Activated CD4-positive, CD25-positive, alpha-beta regulatory T cell treated with anti-CD3 and anti-CD28 coated beads, Interleukin-2, amount 50 U/mL, for 16 hours (primary cell): Measurements from ENCODE around the gene TBL1XR1.

Source experiments
- DNase-seq: peaks from one replicate; pipeline ENCODE4 v3.0.0-alpha.2; 2020; ENCODE audit warnings: low read depth, low spot score

Gene TBL1XR1

DNA sequence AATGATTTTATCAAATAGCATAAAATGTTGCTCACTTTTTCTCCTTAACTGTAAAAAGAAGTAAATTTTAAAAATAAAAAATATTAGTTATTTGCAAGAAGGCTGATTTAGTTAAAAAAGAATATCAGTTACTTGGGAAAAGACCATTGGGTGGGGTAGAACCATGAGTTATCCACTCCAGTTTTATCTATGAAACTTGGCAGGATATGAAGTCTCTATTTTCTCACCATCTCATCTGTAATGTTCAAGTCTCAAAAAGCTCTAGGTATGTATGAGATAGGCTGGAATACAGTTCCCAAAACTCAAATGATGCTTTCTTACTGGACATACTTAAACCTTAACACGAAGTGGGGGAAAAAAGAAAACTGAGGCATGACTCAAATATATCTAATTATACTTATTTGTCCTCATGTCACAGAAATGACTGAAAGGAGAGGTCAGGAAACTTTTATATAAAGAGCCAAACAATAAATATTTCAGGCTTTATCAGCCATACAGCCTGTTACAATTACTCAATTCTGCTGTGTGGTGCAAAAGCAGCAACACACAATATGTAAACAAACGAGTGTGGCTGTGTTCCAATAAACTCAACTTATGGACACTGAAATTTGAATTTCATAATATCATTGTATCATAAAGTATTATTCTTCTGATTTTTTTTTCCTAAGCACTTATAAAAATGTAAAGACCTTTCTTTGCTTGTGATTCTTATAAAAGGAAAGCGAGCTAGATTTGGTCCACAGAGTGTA lies 131.8 kb downstream of the TBL1XR1 start:
- no peak for DNase-seq

GRCh38 chr3:177062052-177062732 lies 135.1 kb downstream of the TBL1XR1 start:
- DNase-seq: no peak

GRCh38 chr3:177061369-177061768 lies 135.9 kb downstream of the TBL1XR1 start:
- no peak for DNase-seq

- DNase-seq: no peak
Measured at GRCh38 chr3:177060492-177060891, 136.8 kb downstream of the TBL1XR1 start.

DNA sequence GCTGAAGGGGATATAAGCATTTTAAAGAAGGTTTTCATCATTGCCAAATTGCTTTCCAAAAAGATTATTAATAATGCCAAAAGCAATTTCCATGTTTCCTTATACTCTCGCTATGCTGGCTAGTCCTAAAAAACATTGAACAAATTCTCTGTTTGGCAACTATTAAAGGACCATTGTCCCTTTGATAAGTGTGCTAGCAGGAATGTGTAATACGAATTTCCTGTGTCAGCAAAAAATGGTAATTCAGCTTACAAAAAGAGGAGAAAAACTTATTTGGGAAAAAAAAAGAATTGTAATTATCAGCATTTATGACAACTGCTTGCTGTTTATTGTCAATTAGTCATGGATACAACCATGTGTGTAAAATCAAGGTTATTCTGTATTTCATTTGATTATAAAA lies 138.6 kb downstream of the TBL1XR1 start:
- no peak for DNase-seq

GRCh38 chr3:177057768-177058167 lies 139.5 kb downstream of the TBL1XR1 start:
- no peak for DNase-seq

GRCh38 chr3:177056927-177057326 lies 140.4 kb downstream of the TBL1XR1 start:
- DNase-seq: no peak

- no peak for DNase-seq
Measured at GRCh38 chr3:177055605-177056571, 141.4 kb downstream of the TBL1XR1 start.

DNA sequence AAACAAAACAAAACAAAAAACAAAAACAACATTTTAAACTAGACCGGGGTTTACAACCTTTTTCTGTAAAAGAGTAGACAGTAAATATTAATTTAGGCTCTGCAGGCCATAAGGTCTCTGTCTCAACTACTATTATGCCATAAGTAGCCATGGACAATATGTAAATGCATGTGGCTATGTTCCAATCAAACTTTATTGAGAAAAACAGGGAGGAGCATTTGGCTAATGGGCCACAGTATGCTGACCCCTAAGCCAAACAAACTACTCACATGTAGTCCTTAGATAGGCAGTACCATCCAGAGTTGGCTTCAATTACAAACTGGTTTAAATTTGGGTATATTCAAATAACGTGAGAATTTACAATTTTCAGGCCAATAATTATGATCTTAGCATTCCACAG lies 144.2 kb downstream of the TBL1XR1 start:
- DNase-seq: no peak

DNA sequence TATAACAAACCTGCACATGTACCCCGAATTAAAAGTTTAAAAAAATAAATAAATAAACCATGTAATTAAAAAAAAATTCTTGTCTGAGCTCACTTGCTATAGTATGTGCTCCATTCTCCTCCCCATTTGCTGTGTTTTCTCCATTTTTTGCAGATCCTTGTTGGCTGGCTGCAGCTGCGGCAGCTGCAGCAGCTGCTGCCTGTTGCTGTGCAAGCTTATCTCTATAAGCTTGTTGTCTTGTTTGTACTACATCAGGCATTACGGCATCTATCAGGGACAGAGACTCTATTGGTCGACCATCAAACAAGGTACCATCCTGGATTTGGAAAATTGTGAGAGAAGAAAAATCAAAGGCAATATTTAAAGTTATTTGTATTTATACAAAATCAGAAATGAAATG lies 145.9 kb downstream of the TBL1XR1 start:
- DNase-seq: no peak

DNA sequence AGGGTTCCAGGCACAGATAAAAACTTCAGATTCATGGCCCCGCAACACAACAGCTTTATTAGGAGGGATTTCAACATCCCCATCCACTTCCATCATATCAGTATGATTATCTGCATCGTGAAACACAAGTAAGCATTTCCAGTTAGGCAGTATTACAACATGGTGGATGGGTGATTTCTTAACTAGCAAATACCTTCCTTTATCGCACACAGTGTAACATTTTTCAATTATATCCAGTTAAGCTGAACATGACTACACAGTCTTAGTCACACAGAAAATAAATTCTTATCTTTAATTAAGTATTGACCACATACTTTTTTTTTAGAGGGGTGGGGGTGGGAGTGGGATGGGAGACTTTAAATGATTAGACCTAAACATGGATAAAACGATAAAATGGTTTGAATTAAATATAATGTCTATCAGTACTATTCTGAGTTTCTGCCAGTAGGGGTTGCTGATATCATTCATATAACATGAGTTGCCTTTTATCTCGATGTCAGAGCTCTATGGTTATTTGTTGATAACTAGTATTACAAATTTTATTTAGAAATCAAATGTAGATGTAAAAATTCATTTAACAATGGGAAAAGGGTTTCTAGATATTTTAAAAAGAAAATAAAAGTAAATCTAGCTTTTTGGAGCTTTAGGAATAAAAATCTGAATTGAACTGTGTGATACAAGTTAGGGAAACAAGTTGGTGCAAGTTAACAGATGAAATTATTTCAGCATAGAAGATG lies 146.6 kb downstream of the TBL1XR1 start:
- no peak for DNase-seq

DNA sequence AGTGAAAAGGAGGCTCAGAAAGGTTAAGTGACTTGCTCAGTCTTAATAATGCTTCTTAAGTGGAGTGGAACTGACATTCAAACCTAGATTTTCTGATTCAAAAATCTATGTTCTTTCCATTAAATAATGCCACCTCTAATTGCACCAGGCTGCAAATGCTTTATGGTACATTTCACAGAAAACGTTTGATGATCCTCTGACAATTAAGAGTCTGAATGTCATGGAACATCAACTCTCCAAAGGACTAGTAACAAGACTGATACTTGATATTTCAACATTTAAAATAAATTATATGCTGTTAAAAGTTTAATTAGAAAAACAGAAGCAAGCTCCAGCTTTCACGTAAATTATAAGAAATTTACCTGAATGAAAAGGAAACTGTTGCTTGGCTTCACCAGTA lies 151.5 kb downstream of the TBL1XR1 start:
- no peak for DNase-seq

DNA sequence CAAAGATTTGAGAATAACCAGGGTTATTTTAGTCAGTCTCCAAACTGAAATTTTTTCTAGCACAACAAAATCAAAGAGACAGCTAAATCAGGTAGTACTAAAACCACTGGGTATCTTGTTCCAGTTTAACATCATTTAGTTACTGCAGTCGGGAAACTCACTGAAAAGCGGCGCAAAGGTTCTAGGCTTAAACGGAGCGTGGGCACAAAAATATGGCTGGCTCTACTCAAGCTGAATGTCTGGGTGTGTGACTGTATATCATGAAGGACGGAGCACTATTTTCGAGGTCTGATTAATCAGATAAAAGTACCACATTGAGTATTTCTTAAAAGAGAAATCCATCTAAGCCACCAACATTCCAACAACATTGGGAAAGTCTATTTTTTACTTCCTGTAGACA lies 152.1 kb downstream of the TBL1XR1 start:
- no peak for DNase-seq

DNA sequence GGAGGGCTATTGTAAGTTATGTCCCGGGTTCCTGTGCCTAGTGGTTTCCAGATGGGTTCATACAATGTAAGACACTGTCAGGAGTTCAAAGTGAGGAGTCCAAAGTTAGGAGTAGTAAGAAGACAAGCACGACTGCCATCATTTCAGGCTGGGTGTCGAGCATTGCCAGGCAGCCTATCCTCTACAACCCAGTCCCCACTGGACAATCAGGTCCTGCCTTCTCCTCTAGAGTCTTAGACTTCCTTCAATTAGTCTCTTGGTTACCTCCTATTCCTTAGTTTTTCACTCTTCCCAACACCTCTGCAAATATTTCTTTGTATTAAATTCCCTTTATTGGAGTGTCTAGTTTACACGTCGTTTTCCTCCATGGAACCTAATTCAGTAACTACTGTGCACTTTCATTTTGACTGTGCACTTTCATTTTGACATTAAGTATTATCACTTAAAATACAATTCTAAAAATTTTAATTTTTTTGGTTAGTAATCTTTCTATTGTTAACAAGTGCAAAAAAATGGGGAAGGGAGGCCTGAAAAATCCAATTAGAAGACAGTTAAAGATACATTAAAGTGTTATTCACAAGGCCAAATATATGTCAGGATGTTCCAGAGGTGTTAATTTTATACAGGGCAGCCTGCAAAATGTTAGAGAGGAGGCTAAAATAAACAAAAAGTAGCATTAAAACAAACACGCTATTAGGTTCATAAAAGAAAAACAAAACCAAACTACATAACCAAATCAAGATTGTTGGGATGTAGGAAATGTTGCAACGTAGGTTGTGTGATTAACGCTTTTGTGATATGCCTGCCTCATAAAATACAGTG lies 155.3 kb downstream of the TBL1XR1 start:
- no peak for DNase-seq

DNA sequence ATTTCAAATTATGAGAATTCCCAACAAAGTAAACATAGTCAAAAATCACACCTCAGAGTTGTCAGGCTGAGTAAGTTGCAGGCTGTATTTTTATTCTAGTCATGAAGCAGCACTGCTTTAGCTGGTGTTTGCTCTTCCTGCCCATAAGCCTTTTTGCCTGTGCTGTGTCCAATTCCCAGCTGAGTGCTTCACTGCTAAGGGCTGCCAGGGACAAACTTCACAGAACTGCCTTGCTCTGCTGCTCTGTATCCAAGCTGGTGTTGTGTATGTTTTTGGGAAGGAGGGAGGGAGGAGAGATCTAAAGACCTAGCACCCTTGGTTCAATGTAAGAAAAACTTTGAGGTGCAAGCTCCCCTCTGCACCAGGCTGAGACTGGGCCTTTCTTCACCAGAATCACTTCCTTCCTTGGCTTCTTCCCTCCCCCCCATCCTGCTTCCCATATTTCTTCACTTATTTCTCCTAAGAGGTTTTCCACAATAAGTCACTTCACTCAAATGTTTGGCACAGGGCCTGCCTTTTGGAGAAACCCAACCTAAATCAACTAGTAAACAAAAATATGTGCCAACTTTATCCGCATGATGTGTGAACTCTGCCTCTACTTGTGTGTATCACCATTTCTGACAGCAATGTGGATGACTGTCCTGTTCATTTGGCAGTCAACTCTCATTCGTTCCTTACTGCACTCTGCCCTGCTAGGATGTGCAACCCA lies 156.1 kb downstream of the TBL1XR1 start:
- DNase-seq: no peak

DNA sequence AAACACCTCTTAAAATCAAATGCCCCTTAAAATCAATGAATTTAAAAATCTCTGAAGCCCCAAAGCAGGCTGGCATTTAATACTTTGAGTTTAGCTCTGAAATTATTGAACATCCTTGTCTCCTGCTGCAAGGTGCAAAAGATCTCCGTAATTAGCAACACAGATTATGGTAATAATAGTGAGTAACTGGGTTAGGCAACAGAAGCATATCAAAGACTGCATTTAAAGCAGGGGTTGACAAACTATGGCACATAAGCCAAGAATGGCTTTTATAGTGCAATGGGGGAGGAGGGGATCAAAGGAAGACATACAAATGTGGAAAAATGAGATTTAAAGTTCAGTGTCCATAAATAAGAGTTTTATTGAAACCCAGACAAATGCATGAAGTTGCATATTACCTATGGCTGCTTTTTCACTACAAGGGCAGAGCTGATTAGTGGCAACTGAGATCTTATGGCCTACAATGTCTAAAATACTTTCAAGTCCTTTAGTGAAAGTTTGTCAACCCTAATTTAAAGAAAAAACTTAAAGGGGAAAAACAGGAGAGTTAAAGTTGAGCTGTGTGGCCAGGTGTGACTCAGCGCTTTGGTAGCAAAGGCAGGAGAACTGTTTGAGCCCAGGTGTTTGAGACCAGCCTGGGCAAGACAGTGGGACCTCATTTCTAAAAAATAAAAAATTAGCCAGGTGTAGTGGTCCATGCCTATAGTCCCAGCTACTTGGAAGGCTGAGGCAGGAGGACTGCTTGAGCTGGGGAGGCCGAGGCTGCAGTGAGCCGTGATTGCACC lies 157.6 kb downstream of the TBL1XR1 start:
- no peak for DNase-seq

- DNase-seq: no peak
Measured at GRCh38 chr3:177037241-177037640, 160.0 kb downstream of the TBL1XR1 start.

- DNase-seq: no peak
Measured at GRCh38 chr3:177035676-177036075, 161.6 kb downstream of the TBL1XR1 start.

GRCh38 chr3:177034832-177035475 lies 162.3 kb downstream of the TBL1XR1 start:
- DNase-seq: no peak
